Measurements from ENCODE around the gene KLF4. TPM values are rescaled to one million over a fixed set of nuclear protein-coding genes. Genes with fewer than 3 reads are reported as not detected.

The KLF4 gene
- total and polyA plus RNA-seq, 2 of the 4 experiments (the other 2 are of a cell fraction), result 1.3 to 3.8 TPM

DNA sequence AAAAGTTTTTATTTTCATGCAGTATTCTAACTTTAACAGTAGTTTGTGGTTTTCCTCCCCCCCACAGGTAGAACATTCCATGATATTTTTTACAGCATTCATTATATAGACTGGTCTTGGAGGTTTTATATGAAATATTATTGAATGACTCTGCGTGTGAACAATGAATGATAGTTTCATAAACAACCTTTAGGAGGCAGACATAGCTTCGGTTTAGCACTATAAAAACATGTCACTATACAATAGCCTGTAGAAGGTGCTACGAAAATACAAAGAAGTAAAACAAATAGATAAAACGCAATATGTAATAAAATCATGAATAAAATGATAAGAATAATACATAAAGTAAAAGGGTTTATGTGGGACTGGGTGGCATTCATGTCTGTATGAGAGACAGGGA, 8.5 kb downstream of the KLF4 start:
- Histone ChIP-seq H2BK120ac (ENCODE audit: low read depth, low read length) (no peak overlapping the region), H2AK5ac (ENCODE audit: low read depth, low read length) (no peak overlapping the region), H3K9me3 (ENCODE audit: control insufficient read depth, insufficient read depth, low read length) (no peaks in the 10 kb centered on the region), H3K9me1 (ENCODE audit: insufficient read depth, low read length) (no peaks in the 10 kb centered on the region), H3K4ac (ENCODE audit: low read depth, low read length) (no peak overlapping the region), H3K4me1 (ENCODE audit: control insufficient read depth, insufficient read depth, low read length) (peaks cover 2% of the 10 kb centered on the region), H3K4me2 (ENCODE audit: low read depth, low read length) (no peak overlapping the region), H3K56ac (ENCODE audit: extremely low read depth, insufficient read depth, low read length) (no peak overlapping the region), H3K79me1 (ENCODE audit: low read depth in 1 of 2, low read length in 2 of 2) (no peaks in the 10 kb centered on the region), H4K8ac (ENCODE audit: low read depth in 2 of 2, low read length in 2 of 2) (no peak overlapping the region), H3K23ac (ENCODE audit: low read depth, low read length) (no peak overlapping the region), H3K27me3 (ENCODE audit: control insufficient read depth, insufficient read depth, low read length) (no peaks in the 10 kb centered on the region), H2AK9ac (replicated peaks; ENCODE audit: low read depth, low read length, poor library complexity) (no peak overlapping the region), H2BK20ac (ENCODE audit: low read depth, low read length) (no peak overlapping the region), H3K9ac (ENCODE audit: low read depth, low read length) (no peak overlapping the region), H2BK15ac (ENCODE audit: low read depth, low read length) (no peak overlapping the region), H4K20me1 (ENCODE audit: insufficient read depth, low read length) (no peaks in the 10 kb centered on the region), H3K27ac (ENCODE audit: insufficient read depth, low read length) (no peak overlapping the region), H4K91ac (ENCODE audit: insufficient read depth, low read depth, low read length) (no peak overlapping the region), H2BK5ac (ENCODE audit: low read depth, low read length, poor library complexity, severe bottlenecking) (no peak overlapping the region), H3K18ac (ENCODE audit: low read depth, low read length) (no peak overlapping the region; the same call in 1 of the 2 replicates), H4K5ac (ENCODE audit: low read depth, low read length) (no peak overlapping the region), H3K36me3 (ENCODE audit: control insufficient read depth, insufficient read depth, low read length) (peaks cover 3% of the 10 kb centered on the region), H3K14ac (replicated peaks; ENCODE audit: low read depth, low read length) (no peak overlapping the region), H3K4me3 (ENCODE audit: insufficient read depth, low read depth, low read length) (no peak overlapping the region), H2AFZ (replicated peaks; ENCODE audit: low read length, poor library complexity) (no peak overlapping the region)
- POLR2A ChIA-PET (ENCODE audit: unreplicated experiment), result no interaction called here
- intact Hi-C loops (cut with micrococcal nuclease) (loop anchor here (5.0 to 10.0 kb wide), 4 partner anchors 364 to 961 kb away; no protein-coding TSS in a partner anchor), in situ Hi-C loops (cut with MboI; ENCODE audit: low sequenced_read_pairs) (loop anchor here (10.0 to 25.0 kb wide), 2 partner anchors 254 to 406 kb away; no protein-coding TSS in a partner anchor), dilution Hi-C loops (cut with HindIII; ENCODE audit: low sequenced_read_pairs, unreplicated experiment) (no loop called here)
- no CpG with 5 or more reads among the region's 4 CpGs for WGBS, 2 experiments (ENCODE audit: extremely low coverage in 2 of 2, insufficient read length in 1 of 2)
- CTCF ChIA-PET, result interaction anchor here (1.0 kb wide), 1 partner anchor 16 kb away, joined by 3 read pairs; no protein-coding TSS in a partner anchor
- TF ChIP-seq, protein P1, sequence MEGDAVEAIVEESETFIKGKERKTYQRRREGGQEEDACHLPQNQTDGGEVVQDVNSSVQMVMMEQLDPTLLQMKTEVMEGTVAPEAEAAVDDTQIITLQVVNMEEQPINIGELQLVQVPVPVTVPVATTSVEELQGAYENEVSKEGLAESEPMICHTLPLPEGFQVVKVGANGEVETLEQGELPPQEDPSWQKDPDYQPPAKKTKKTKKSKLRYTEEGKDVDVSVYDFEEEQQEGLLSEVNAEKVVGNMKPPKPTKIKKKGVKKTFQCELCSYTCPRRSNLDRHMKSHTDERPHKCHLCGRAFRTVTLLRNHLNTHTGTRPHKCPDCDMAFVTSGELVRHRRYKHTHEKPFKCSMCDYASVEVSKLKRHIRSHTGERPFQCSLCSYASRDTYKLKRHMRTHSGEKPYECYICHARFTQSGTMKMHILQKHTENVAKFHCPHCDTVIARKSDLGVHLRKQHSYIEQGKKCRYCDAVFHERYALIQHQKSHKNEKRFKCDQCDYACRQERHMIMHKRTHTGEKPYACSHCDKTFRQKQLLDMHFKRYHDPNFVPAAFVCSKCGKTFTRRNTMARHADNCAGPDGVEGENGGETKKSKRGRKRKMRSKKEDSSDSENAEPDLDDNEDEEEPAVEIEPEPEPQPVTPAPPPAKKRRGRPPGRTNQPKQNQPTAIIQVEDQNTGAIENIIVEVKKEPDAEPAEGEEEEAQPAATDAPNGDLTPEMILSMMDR (conservative IDR thresholded peaks at IDR 0.05; ENCODE audit: low read depth, low read length), result 0 out of 2 replicates have a peak, but pooled peaks have one; percentile 19
- TF ChIP-seq MAFK (IDR thresholded peaks at IDR 0.05; ENCODE audit: low read depth, low read length), result no peak
- no peak for DNase-seq
- no peak for ATAC-seq (ENCODE audit: low read depth)
- BruUV-seq (replicated peaks), result no TSS peak
